Liver (tissue), 9 donors: ENCODE results near the gene COL8A1. TPM values are rescaled to one million over a fixed set of nuclear protein-coding genes. Genes with fewer than 3 reads are reported as not detected.

Experiments used
- DNase-seq: peaks from one replicate; pipeline ENCODE4 v3.0.0-alpha.2; 2017; ENCODE audit warnings: low spot score
- H3K27ac ChIP-seq, 2 donors: one replicate each; pipeline ENCODE4 v1.7.0; 2013; ENCODE audit warnings: inconsistent platforms in 2 of 2, low read length in 2 of 2, control low read depth in 1 of 2, low read depth in 1 of 2, mild to moderate bottlenecking in 1 of 2
- H3K27me3 ChIP-seq, 4 donors: one replicate each; pipeline versions ENCODE4 v1.6.1 to v1.7.0; 2013; ENCODE audit warnings: low read length in 3 of 4, inconsistent platforms in 1 of 4, mild to moderate bottlenecking in 1 of 4, moderate library complexity in 1 of 4; ENCODE audit not compliant: control insufficient read depth in 4 of 4, insufficient read depth in 4 of 4
- H3K36me3 ChIP-seq, 4 donors: one replicate each; pipeline versions ENCODE4 v1.6.1 to v1.7.0; 2013; ENCODE audit warnings: low read length in 3 of 4, mild to moderate bottlenecking in 3 of 4, low read depth in 1 of 4, moderate library complexity in 1 of 4; ENCODE audit not compliant: control insufficient read depth in 4 of 4, insufficient read depth in 3 of 4
- H3K4me1 ChIP-seq, 4 donors: one replicate each; pipeline versions ENCODE4 v1.6.1 to v1.7.0; 2013; ENCODE audit warnings: low read length in 3 of 4, mild to moderate bottlenecking in 3 of 4, moderate library complexity in 1 of 4; ENCODE audit not compliant: control insufficient read depth in 4 of 4, insufficient read depth in 4 of 4
- H3K4me3 ChIP-seq, 3 donors: one replicate each; pipeline versions ENCODE4 v1.6.1 to v1.7.0; 2013; ENCODE audit warnings: low read length in 3 of 3, control low read depth in 1 of 3, low read depth in 1 of 3, mild to moderate bottlenecking in 1 of 3
- H3K9ac ChIP-seq, 2 donors: one replicate each; pipeline ENCODE4 v1.7.0; 2013; ENCODE audit warnings: low read length in 2 of 2, mild to moderate bottlenecking in 2 of 2, moderate library complexity in 2 of 2, control low read depth in 1 of 2, low read depth in 1 of 2
- H3K9me3 ChIP-seq, 4 donors: one replicate each; pipeline versions ENCODE4 v1.6.1 to v1.7.0; 2013; ENCODE audit warnings: low read length in 3 of 4; ENCODE audit not compliant: control insufficient read depth in 4 of 4
- EGR1 ChIP-seq, 2 donors: IDR thresholded peaks; 2 replicates each; pipeline ENCODE4 v1.6.1; 2016 to 2018; ENCODE audit warnings: antibody characterized with exemption in 2 of 2, low read depth in 2 of 2
- FOXA1 ChIP-seq: IDR thresholded peaks from 2 replicates; pipeline ENCODE4 v1.6.1; 2016; ENCODE audit warnings: antibody characterized with exemption
- FOXA2 ChIP-seq: IDR thresholded peaks from 2 replicates; pipeline ENCODE4 v1.6.1; 2016; ENCODE audit warnings: antibody characterized with exemption
- GABPA ChIP-seq, 2 donors: IDR thresholded peaks in 1 of 2; conservative IDR thresholded peaks in 1 of 2; 2 replicates each; pipeline ENCODE4 v1.6.1; 2016; ENCODE audit warnings: antibody characterized with exemption in 2 of 2, mild to moderate bottlenecking in 1 of 2, moderate library complexity in 1 of 2
- HNF4A ChIP-seq, 2 donors: conservative IDR thresholded peaks; 2 replicates each; pipeline ENCODE4 v1.6.1; 2016; ENCODE audit warnings: antibody characterized with exemption in 2 of 2, mild to moderate bottlenecking in 2 of 2
- HNF4G ChIP-seq: IDR thresholded peaks from 2 replicates; pipeline ENCODE4 v1.6.1; 2016; ENCODE audit warnings: antibody characterized with exemption
- JUND ChIP-seq, 2 donors: IDR thresholded peaks; 2 replicates each; pipeline ENCODE4 v1.6.1; 2016; ENCODE audit warnings: antibody characterized with exemption in 2 of 2
- NR2F2 ChIP-seq: IDR thresholded peaks from 2 replicates; pipeline ENCODE4 v1.6.1; 2016; ENCODE audit warnings: antibody characterized with exemption
- RAD21 ChIP-seq, 2 donors: IDR thresholded peaks; 2 replicates each; pipeline ENCODE4 v1.6.1; 2016; ENCODE audit warnings: antibody characterized with exemption in 2 of 2, mild to moderate bottlenecking in 2 of 2
- RXRA ChIP-seq, 2 donors: IDR thresholded peaks; 2 replicates each; pipeline ENCODE4 v1.6.1; 2017 to 2018; ENCODE audit warnings: antibody characterized with exemption in 2 of 2, mild to moderate bottlenecking in 1 of 2
- SP1 ChIP-seq: IDR thresholded peaks from 2 replicates; pipeline ENCODE4 v1.6.1; 2018; ENCODE audit warnings: antibody characterized with exemption, mild to moderate bottlenecking
- TAF1 ChIP-seq: conservative IDR thresholded peaks from 2 replicates; pipeline ENCODE4 v1.6.1; 2016; ENCODE audit warnings: antibody characterized with exemption, mild to moderate bottlenecking
- YY1 ChIP-seq: IDR thresholded peaks from 2 replicates; pipeline ENCODE4 v1.6.1; 2016; ENCODE audit warnings: antibody characterized with exemption, mild to moderate bottlenecking
- WGBS: extraction: QIAGEN DNeasy Blood & Tissue Kit; methylation state at CpG from one replicate; pipeline ENCODE4 v1.1.7; 2013; 5-methylcytosine and 5-hydroxymethylcytosine counted together
- polyA plus RNA-seq, 2 donors: library from polyadenylated mRNA; stranded (reverse) in 1 of 2; unstranded in 1 of 2; fragments of 200-250 nt in 1 of 2; fragments of >200 nt in 1 of 2; fragmentation: Nextera tagmentation in 1 of 2; extraction: Ambion mirVana in 1 of 2; gene quantifications; one replicate each; pipeline versions ENCODE4 v1.2.1 to v1.2.3, GENCODE V29; 2013 to 2015
- total RNA-seq, 2 donors: library from RNA; depleted of rRNA; stranded (reverse); fragments of >200 nt; gene quantifications; one replicate each; pipeline ENCODE4 v1.2.3, GENCODE V29; 2014
- TF ChIP-seq, protein P1 (sequence below): fragments of 150-350 bp; IDR thresholded peaks from 2 replicates; pipeline ENCODE4 v1.5.1; 2017; ENCODE audit warnings: improper control_type of control experiment, low read depth, low read length; ENCODE audit not compliant: missing input control
- TF ChIP-seq, protein P2 (sequence below): IDR thresholded peaks from 2 replicates; pipeline ENCODE4 v1.6.1; 2016; ENCODE audit warnings: antibody characterized with exemption
- TF ChIP-seq, protein P3 (sequence below): IDR thresholded peaks from 2 replicates; pipeline ENCODE4 v1.6.1; 2016; ENCODE audit warnings: antibody characterized with exemption
- TF ChIP-seq, protein P4 (sequence below): IDR thresholded peaks from 2 replicates; pipeline ENCODE4 v1.6.1; 2016; ENCODE audit warnings: antibody characterized with exemption
- TF ChIP-seq, protein P5 (sequence below): IDR thresholded peaks from 2 replicates; pipeline ENCODE4 v1.6.1; 2016; ENCODE audit warnings: antibody characterized with exemption, mild to moderate bottlenecking
- donor health status: healthy.
- donor health status: healthy.
- donor health status: healthy.
- donor health status: healthy.
- donor health status: healthy.

The COL8A1 gene
- total and polyA plus RNA-seq, 4 donors, result 0.14 to 2.2 (median 1.0) TPM

GRCh38 chr3:99817437-99818240, 179.2 kb downstream of the COL8A1 start, which contains the start of gene CMSS1:
Gene CMSS1 (plus strand): TSS chr3:99817862.
- under 1% methylated on average over 60 of the region's 60 CpGs for WGBS
- no peaks in the 10 kb centered on the region for H3K27me3 ChIP-seq
- H3K27ac ChIP-seq, result peak within 1 kb of the TSS; percentile 80 to 88
- peak within 1 kb of the TSS; percentile 72 to 88 for H3K9ac ChIP-seq
- no peaks in the 10 kb centered on the region for H3K36me3 ChIP-seq
- peak; percentile 96 for DNase-seq
- peaks cover 6 to 19% (median 8%) of the 10 kb centered on the region in 4 donors for H3K4me1 ChIP-seq
- TF ChIP-seq YY1 (peak; percentile 70), TAF1 (peak; percentile 18), JUND (IDR thresholded peaks at IDR 0.05) (peak; percentile 70 to 72), FOXA2 (peak; percentile 5), RAD21 (IDR thresholded peaks at IDR 0.05) (no peak), FOXA1 (peak; percentile 9), SP1 (peak; percentile 52), HNF4G (no peak), NR2F2 (no peak), GABPA (IDR thresholded peaks at IDR 0.05 in 1 of 2, conservative IDR thresholded peaks at IDR 0.05 in 1 of 2) (peak in 1 of 2 donors; percentile 59), HNF4A (conservative IDR thresholded peaks at IDR 0.05) (peak; percentile 27), RXRA (IDR thresholded peaks at IDR 0.05) (peak; percentile 11 to 22), EGR1 (IDR thresholded peaks at IDR 0.05; ENCODE audit: low read depth in 2 of 2) (peak in 1 of 2 donors; percentile 32)
- TF ChIP-seq, protein P1, sequence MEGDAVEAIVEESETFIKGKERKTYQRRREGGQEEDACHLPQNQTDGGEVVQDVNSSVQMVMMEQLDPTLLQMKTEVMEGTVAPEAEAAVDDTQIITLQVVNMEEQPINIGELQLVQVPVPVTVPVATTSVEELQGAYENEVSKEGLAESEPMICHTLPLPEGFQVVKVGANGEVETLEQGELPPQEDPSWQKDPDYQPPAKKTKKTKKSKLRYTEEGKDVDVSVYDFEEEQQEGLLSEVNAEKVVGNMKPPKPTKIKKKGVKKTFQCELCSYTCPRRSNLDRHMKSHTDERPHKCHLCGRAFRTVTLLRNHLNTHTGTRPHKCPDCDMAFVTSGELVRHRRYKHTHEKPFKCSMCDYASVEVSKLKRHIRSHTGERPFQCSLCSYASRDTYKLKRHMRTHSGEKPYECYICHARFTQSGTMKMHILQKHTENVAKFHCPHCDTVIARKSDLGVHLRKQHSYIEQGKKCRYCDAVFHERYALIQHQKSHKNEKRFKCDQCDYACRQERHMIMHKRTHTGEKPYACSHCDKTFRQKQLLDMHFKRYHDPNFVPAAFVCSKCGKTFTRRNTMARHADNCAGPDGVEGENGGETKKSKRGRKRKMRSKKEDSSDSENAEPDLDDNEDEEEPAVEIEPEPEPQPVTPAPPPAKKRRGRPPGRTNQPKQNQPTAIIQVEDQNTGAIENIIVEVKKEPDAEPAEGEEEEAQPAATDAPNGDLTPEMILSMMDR, result peak; percentile 16
- TF ChIP-seq, protein P2, sequence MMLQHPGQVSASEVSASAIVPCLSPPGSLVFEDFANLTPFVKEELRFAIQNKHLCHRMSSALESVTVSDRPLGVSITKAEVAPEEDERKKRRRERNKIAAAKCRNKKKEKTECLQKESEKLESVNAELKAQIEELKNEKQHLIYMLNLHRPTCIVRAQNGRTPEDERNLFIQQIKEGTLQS, result peak; percentile 62
- TF ChIP-seq, protein P3, sequence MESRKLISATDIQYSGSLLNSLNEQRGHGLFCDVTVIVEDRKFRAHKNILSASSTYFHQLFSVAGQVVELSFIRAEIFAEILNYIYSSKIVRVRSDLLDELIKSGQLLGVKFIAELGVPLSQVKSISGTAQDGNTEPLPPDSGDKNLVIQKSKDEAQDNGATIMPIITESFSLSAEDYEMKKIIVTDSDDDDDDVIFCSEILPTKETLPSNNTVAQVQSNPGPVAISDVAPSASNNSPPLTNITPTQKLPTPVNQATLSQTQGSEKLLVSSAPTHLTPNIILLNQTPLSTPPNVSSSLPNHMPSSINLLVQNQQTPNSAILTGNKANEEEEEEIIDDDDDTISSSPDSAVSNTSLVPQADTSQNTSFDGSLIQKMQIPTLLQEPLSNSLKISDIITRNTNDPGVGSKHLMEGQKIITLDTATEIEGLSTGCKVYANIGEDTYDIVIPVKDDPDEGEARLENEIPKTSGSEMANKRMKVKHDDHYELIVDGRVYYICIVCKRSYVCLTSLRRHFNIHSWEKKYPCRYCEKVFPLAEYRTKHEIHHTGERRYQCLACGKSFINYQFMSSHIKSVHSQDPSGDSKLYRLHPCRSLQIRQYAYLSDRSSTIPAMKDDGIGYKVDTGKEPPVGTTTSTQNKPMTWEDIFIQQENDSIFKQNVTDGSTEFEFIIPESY, result peak; percentile 79
- TF ChIP-seq, protein P4, sequence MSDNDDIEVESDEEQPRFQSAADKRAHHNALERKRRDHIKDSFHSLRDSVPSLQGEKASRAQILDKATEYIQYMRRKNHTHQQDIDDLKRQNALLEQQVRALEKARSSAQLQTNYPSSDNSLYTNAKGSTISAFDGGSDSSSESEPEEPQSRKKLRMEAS, result peak; percentile 99
- TF ChIP-seq, protein P5, sequence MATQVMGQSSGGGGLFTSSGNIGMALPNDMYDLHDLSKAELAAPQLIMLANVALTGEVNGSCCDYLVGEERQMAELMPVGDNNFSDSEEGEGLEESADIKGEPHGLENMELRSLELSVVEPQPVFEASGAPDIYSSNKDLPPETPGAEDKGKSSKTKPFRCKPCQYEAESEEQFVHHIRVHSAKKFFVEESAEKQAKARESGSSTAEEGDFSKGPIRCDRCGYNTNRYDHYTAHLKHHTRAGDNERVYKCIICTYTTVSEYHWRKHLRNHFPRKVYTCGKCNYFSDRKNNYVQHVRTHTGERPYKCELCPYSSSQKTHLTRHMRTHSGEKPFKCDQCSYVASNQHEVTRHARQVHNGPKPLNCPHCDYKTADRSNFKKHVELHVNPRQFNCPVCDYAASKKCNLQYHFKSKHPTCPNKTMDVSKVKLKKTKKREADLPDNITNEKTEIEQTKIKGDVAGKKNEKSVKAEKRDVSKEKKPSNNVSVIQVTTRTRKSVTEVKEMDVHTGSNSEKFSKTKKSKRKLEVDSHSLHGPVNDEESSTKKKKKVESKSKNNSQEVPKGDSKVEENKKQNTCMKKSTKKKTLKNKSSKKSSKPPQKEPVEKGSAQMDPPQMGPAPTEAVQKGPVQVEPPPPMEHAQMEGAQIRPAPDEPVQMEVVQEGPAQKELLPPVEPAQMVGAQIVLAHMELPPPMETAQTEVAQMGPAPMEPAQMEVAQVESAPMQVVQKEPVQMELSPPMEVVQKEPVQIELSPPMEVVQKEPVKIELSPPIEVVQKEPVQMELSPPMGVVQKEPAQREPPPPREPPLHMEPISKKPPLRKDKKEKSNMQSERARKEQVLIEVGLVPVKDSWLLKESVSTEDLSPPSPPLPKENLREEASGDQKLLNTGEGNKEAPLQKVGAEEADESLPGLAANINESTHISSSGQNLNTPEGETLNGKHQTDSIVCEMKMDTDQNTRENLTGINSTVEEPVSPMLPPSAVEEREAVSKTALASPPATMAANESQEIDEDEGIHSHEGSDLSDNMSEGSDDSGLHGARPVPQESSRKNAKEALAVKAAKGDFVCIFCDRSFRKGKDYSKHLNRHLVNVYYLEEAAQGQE, result peak; percentile 57
- no peaks in the 10 kb centered on the region for H3K9me3 ChIP-seq
- H3K4me3 ChIP-seq, result peak within 1 kb of the TSS; percentile 62 to 98 (median 93)
